Cardiac muscle cell (in vitro differentiated cells and primary cell): ENCODE measurements around the gene AOC2. TPM values are rescaled to one million over a fixed set of nuclear protein-coding genes. Genes with fewer than 3 reads are reported as not detected.

Experiments used
- DNase-seq, 2 donors: peaks; one replicate each; pipeline versions ENCODE4 v3.0.0 to v3.0.0-alpha.2; 2010 to 2017; ENCODE audit warnings: low read depth in 1 of 2, low spot score in 1 of 2
- H3K27ac ChIP-seq: fragments of 200-600 bp; sonication (generic); 2 replicates; pipeline ENCODE4 v1.5.1; 2016
- H3K27me3 ChIP-seq: fragments of 200-600 bp; sonication (generic); 2 replicates; pipeline ENCODE4 v1.6.0; 2016; ENCODE audit warnings: control low read depth
- H3K36me3 ChIP-seq: fragments of 200-600 bp; sonication (generic); 2 replicates; pipeline ENCODE4 v1.5.1; 2016; ENCODE audit warnings: control low read depth
- H3K4me1 ChIP-seq: fragments of 200-600 bp; sonication (generic); 2 replicates; pipeline ENCODE4 v1.8.1; 2017; ENCODE audit warnings: low read depth, mild to moderate bottlenecking, mixed run types
- H3K4me3 ChIP-seq: fragments of 200-600 bp; sonication (generic); 2 replicates; pipeline ENCODE4 v1.5.1; 2016; ENCODE audit warnings: mild to moderate bottlenecking
- H3K9me3 ChIP-seq: fragments of 200-600 bp; sonication (generic); 2 replicates; pipeline ENCODE4 v1.5.1; 2017; ENCODE audit warnings: low read depth, mild to moderate bottlenecking, control low read depth
- polyA plus RNA-seq: library from polyadenylated mRNA; unstranded; fragments of >200 nt; fragmentation: Nextera tagmentation; extraction: Ambion mirVana; gene quantifications from 2 replicates; pipeline ENCODE4 v1.2.1, GENCODE V29; 2016
- total RNA-seq: library from RNA; depleted of rRNA; stranded (reverse); fragments of >200 nt; gene quantifications from 2 replicates; pipeline ENCODE4 v1.2.3, GENCODE V29; 2016
- TF ChIP-seq, protein P1 (sequence below): IDR thresholded peaks from 2 replicates; pipeline ENCODE4 v1.5.1; 2012; ENCODE audit warnings: low read depth, mild to moderate bottlenecking, low read length

The AOC2 gene
- total and polyA plus RNA-seq, 2 experiments from 2014 or later: 2.4 to 5.6 TPM

DNA sequence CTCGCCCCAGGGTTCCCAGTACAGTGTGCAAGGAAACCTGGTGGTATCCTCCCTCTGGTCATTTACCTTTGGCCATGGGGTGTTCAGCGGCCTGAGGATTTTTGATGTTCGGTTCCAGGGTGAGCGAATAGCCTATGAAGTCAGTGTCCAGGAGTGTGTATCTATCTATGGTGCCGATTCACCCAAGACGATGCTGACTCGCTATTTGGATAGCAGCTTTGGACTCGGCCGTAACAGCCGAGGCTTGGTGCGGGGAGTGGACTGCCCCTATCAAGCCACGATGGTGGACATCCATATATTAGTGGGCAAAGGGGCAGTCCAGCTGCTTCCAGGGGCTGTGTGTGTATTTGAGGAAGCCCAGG lies 1.2 kb downstream of the AOC2 start:
- H3K9me3 ChIP-seq: no peaks in the 10 kb centered on the region
- peaks cover 2% of the 10 kb centered on the region for H3K4me1 ChIP-seq
- H3K36me3 ChIP-seq: peaks cover 14% of the 10 kb centered on the region
- no peak for DNase-seq
- H3K27me3 ChIP-seq: no peaks in the 10 kb centered on the region
- TF ChIP-seq, protein P1, sequence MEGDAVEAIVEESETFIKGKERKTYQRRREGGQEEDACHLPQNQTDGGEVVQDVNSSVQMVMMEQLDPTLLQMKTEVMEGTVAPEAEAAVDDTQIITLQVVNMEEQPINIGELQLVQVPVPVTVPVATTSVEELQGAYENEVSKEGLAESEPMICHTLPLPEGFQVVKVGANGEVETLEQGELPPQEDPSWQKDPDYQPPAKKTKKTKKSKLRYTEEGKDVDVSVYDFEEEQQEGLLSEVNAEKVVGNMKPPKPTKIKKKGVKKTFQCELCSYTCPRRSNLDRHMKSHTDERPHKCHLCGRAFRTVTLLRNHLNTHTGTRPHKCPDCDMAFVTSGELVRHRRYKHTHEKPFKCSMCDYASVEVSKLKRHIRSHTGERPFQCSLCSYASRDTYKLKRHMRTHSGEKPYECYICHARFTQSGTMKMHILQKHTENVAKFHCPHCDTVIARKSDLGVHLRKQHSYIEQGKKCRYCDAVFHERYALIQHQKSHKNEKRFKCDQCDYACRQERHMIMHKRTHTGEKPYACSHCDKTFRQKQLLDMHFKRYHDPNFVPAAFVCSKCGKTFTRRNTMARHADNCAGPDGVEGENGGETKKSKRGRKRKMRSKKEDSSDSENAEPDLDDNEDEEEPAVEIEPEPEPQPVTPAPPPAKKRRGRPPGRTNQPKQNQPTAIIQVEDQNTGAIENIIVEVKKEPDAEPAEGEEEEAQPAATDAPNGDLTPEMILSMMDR: no peak
- no peak overlapping the region for H3K27ac ChIP-seq
- H3K4me3 ChIP-seq: no peak overlapping the region

DNA sequence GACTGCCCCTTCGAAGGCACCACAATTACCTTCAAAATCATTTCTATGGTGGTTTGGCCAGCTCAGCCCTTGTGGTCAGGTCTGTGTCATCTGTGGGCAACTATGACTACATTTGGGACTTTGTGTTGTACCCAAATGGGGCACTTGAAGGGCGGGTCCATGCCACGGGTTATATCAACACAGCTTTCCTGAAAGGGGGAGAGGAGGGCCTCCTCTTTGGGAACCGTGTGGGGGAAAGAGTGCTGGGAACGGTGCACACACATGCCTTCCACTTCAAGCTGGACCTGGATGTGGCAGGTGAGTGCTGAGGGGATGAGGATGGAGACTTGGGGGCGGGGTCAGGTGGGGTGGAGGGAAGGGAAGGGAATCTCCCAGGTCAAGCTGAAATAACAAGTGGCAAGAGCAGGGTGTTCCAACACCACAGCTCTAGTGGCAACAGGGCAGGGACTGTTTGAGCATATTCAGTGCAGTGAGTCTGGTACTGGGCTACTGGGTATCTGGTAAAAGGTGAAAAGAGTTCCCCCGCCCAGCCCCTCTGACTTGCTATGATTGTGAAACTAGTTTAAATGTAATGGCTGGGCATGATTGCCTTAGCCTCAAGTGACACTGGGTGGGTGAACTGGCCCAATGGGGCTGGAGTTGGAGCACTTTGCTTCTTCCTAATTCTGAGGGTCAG lies 1.7 kb downstream of the AOC2 start:
- peaks cover 6% of the 10 kb centered on the region for H3K4me1 ChIP-seq
- DNase-seq: no peak
- H3K4me3 ChIP-seq: no peak overlapping the region
- H3K36me3 ChIP-seq: peaks cover 12% of the 10 kb centered on the region
- H3K9me3 ChIP-seq: no peaks in the 10 kb centered on the region
- H3K27ac ChIP-seq: peak overlapping the region; percentile 35
- H3K27me3 ChIP-seq: no peaks in the 10 kb centered on the region
- TF ChIP-seq, protein P1: no peak

DNA sequence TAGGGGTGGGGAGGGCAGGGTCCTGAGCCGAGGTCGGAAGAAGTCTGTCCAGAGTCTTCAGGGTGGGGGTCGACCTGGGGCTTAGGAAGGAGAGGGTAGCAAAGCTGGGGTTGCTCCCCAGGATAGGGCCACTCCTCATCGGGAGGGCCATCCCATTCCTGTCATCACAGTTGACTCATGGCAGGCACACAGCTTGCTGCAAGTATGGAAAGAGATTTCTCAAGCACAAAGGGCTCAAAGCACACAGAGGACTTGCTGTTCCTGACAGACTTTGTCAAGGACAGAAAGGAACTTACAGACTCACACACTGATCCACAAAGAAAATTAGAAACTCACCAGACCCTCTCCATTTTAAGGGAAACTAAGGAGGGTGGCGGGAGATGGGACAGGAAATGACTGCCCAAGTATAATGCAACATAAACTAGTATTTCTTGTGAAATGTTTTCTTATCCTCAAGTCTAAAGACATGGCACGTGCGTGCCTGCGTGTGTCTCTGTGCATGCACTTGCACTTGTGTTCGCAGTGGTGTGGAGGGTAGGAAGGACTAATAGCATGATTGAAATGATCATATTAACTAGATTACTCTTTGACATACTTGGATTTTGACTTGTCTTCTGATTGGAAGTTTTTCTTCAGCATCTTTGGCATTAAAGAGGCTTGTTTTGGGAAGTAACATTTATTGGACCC lies 2.4 kb downstream of the AOC2 start:
- Histone ChIP-seq H3K4me1 (peaks cover 6% of the 10 kb centered on the region), H3K27ac (peak overlapping the region; percentile 35), H3K9me3 (no peaks in the 10 kb centered on the region), H3K27me3 (no peaks in the 10 kb centered on the region), H3K36me3 (peaks cover 9% of the 10 kb centered on the region), H3K4me3 (no peak overlapping the region)
- TF ChIP-seq, protein P1: no peak
- DNase-seq: peak in 1 of 2 donors; percentile 67

DNA sequence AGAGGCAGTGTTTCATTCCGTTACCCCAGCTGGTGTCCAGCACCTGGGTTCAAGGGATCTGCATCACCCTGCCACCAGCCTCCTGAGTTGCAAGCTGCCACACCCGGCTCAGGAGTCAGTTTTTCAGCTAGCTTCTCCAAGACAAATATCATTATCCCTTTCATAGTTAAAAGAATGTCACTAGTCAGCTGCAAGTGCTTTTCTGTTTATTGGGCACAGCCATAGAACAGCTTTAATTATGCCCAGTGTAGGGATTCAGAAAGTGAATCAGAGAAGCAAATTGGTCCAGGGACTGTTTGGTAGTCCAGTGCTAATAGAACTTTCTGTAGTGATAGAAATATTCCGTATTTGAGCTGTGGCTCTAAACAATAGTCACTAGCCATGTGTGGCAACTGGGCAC lies 3.7 kb downstream of the AOC2 start:
- Histone ChIP-seq H3K27me3 (no peaks in the 10 kb centered on the region), H3K4me3 (no peak overlapping the region), H3K9me3 (no peaks in the 10 kb centered on the region), H3K36me3 (peaks cover 7% of the 10 kb centered on the region), H3K4me1 (peaks cover 6% of the 10 kb centered on the region), H3K27ac (no peak overlapping the region)
- no peak for DNase-seq
- TF ChIP-seq, protein P1: no peak

DNA sequence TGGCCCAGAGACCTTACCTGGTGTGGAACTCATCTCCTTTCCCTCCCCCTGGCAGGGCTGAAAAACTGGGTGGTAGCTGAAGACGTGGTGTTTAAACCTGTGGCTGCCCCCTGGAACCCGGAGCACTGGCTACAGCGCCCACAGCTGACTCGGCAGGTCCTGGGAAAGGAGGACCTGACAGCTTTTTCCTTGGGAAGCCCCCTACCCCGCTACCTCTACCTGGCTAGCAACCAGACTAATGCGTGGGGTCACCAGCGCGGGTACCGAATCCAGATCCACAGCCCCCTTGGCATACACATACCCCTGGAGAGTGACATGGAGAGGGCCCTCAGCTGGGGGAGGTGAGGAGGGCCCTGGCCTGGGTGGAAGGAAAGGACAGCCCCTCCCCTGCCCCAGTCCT lies 4.7 kb downstream of the AOC2 start:
- Histone ChIP-seq H3K27me3 (no peaks in the 10 kb centered on the region), H3K9me3 (no peaks in the 10 kb centered on the region), H3K36me3 (peaks cover 7% of the 10 kb centered on the region), H3K4me1 (peaks cover 6% of the 10 kb centered on the region), H3K27ac (no peak overlapping the region), H3K4me3 (no peak overlapping the region)
- TF ChIP-seq, protein P1: no peak
- DNase-seq: no peak
